Activated CD8-positive, alpha-beta memory T cell treated with anti-CD3 and anti-CD28 coated beads, Interleukin-2, amount 50 U/mL, for 24 hours (primary cell): ENCODE results near the gene NLGN3.

Experiments used
- DNase-seq: peaks from one replicate; pipeline ENCODE4 v3.0.0-alpha.2; 2020; ENCODE audit errors: extremely low read depth

The NLGN3 gene

GRCh38 chrX:71118032-71118984, 26.3 kb upstream of the NLGN3 start, which contains the start of gene MED12:
Gene MED12, plus strand, starts transcription at chrX:71118596. Its CDS starts 159 bp downstream, at chrX:71118755.
- peak; percentile 58 for DNase-seq

GRCh38 chrX:71118985-71119535, 25.6 kb upstream of the NLGN3 start:
- DNase-seq = no peak

- no peak for DNase-seq
Observed at GRCh38 chrX:71128166-71128833, 16.3 kb upstream of the NLGN3 start.

DNA sequence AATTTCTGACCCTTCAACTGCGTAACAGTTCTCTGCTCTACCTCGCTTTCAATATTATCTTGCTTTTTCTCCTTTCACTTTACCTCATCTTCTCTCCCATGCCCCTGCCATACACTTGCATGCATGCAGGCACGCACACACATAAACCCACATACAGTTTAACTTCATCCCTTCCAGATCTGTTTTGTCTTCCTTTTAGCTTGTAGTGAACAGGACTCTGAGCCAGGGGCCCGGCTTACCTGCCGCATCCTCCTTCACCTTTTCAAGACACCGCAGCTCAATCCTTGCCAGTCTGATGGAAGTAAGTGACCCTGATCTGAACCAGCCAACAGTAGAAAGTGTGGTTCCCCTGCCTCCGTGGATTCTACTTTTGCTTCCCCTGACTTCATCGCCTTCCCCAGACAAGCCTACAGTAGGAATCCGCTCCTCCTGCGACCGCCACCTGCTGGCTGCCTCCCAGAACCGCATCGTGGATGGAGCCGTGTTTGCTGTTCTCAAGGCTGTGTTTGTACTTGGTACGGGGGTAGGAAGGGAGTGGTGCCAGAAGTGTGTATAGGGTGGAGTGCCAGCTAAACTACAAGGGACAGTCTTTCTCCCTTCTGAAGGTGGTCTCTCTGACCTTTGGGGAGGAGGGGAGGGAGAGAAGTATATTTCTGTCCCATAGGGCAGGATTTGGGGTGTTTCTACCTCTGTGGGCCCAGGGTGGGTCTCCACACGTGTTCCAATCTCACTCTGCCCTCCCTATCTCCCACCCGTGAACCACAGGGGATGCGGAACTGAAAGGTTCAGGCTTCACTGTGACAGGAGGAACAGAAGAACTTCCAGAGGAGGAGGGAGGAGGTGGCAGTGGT, 15.5 kb upstream of the NLGN3 start:
- peak; percentile 39 for DNase-seq

DNA sequence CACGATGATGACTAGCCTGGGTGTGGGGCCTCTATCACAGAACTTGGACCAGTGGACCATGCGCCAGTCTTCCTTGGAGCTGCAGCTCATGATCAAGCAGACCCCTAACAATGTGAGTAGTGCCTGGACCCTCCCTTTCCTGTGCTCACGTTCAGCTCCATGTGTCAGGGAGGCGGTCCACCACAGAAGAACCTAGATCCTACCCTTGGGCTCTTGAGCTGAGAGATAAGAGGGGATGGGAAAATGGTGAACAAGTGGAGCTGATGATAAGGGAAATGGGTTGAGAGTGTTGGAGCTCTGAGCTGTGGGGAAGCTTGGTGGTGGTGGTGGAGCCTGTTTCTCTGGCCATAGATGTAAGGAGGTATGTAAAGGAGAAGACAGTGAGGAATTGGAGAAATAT, 13.1 kb upstream of the NLGN3 start:
- no peak for DNase-seq

- DNase-seq = no peak
Observed at GRCh38 chrX:71140440-71140839, 4.2 kb upstream of the NLGN3 start.

DNA sequence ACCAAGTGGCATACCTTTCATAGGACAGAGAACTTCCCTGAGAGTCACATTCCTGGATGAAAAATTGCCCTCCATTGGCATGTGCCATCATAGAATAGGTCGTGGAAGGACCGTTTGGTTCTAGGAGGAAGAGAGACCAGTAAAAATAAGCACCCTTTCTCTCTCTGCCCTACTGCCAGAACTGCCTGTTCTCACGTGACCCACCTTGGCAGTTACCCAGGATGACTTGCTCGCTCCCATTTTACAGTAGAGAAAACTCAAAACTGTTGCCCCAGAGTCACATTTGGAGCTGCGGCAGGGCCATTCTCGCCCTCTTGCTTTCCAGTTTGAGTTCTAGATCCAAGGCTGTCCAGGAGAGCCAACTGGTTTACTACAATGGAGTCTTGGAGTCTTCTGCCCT, 1.1 kb upstream of the NLGN3 start:
- DNase-seq = no peak

DNA sequence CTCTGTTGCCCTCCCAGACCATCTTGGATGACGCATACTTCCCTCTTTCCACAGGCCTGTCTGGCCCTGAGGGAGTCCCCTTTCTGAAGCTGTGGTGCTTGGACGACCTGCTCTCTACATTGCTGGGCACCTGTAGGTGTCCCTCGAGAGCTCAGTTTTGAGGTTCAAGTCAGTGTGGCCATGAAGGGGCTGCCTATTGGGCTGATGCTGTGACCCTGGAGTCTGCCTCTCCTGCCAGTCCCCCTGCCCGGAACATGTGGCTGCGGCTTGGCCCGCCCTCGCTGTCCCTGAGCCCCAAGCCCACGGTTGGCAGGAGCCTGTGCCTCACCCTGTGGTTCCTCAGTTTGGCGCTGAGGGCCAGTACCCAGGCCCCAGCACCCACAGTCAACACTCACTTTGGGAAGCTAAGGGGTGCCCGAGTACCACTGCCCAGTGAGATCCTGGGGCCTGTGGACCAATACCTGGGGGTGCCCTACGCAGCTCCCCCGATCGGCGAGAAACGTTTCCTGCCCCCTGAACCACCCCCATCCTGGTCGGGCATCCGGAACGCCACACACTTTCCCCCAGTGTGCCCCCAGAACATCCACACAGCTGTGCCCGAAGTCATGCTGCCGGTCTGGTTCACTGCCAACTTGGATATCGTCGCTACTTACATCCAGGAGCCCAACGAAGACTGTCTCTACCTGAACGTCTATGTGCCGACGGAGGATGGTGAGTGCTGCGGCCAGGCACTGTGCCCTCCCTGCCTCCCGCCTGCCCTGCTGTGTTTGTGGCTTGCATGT, 3.0 kb downstream of the NLGN3 start:
- DNase-seq = no peak

GRCh38 chrX:71148278-71148663, 3.6 kb downstream of the NLGN3 start:
- DNase-seq = no peak

GRCh38 chrX:71151366-71151765, 6.7 kb downstream of the NLGN3 start:
- no peak for DNase-seq

DNA sequence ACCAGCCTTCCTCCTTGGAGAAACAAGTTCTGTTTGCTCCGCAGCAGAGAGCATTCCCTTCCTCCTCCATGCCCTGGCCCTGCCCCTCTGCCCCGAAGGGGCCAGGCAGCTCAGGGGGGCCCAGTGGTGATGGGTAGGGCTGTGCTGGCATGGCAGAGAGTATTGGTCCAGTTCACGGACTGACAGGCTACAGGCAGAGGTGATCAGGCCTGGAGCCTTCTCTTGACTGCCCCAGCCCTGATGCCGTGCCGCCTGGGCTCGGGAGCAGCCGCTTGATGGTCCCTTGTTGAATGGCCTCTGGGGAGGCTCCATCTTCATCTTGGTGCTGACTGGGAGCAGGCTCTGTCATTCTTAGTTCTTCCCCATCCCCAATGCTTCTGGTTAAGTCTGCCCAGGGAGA, 9.6 kb downstream of the NLGN3 start:
- DNase-seq = no peak

DNA sequence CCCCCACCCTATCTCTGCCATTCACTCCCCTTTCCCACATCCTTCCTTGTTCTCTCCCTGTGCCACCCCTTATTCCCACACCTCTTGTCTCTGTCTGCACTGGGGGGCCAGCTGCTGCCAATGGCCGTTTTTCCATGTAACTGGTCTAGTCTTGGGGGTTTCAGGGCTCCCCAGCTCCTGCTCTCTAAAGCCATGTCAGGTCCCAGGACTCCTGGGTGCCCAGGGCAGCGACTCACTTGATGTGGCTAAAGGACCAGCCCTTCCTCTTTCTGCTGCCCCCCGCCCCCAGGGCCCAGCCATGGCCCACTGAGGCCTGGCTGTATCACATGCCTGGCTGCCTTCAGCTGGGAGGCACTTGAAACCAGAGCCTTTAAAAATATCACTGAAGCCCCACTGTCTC, 10.0 kb downstream of the NLGN3 start:
- DNase-seq = no peak

GRCh38 chrX:71158603-71159002, 14.0 kb downstream of the NLGN3 start:
- DNase-seq = no peak

GRCh38 chrX:71159335-71159734, 14.7 kb downstream of the NLGN3 start:
- DNase-seq = no peak

DNA sequence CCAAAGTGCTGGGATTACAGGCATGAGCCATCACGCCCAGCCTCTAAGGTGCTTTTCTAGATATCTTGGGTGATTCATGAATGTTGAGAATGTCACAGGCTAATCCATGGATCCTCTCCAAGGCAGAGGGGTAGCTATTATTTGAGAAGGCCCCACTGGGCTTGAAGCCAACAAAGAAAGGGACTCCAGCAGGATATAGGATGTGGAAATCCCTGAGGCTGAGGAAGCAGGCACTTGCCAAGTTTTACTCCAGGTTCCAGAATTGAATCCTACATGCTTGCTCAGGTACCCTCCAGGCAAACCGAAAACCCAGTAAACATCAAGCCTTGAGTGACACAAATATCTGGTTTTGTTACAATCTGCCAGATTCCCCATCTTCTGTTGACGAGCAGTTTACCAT, 15.8 kb downstream of the NLGN3 start:
- DNase-seq = no peak

- no peak for DNase-seq
Observed at GRCh38 chrX:71162981-71163380, 18.3 kb downstream of the NLGN3 start.

GRCh38 chrX:71164071-71164470, 19.4 kb downstream of the NLGN3 start:
- no peak for DNase-seq

GRCh38 chrX:71166461-71166860, 21.8 kb downstream of the NLGN3 start:
- no peak for DNase-seq

GRCh38 chrX:71167031-71167781, 22.6 kb downstream of the NLGN3 start:
- no peak for DNase-seq

DNA sequence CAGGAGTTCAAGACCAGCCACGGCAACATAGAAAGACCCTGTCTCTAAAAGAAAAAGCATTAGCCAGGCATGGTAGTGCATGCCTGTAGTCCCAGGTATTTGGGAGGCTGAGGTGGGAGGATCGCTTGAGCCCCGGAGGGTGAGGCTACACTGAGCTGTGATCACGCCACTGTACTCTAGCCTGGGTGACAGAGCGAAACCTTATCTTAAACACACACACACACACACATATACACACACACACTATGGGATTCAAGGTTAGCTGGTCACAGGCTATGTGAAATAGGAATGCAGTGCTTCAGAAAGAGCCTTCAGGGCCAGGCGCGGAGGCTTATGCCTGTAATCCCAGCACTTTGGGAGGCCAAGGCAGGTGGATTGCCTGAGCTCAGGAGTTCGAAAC, 23.5 kb downstream of the NLGN3 start:
- DNase-seq = no peak
